Measurements from ENCODE around the gene PATJ. TPM values are rescaled to one million over a fixed set of nuclear protein-coding genes. Genes with fewer than 3 reads are reported as not detected.
"Not testable (repeated sequence)": the region's sequence is repeated elsewhere in the genome, so short reads cannot be mapped to it uniquely, and the experiment has no call there.

PATJ gene
- total RNA-seq, 1 experiment from 2014 or later, result 47.3 TPM

DNA sequence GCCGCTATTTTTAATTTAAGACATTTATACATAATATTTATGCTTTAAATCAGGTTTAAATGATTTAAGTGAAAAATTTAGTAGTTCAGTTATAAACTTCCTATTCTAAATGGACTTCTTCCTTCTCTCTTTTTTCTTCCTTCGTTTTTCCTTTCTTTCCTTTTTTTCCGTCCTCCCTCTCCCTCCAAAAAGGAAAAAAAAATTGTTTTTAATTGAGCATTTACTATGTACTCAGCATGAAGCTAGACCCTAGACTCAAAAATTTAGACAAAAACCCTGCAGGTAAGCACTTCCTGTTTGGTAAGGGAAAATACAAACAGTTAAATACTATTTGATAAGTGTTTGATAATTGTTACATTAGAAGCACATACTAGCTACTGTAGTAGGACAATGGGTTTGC, 14.7 kb upstream of the PATJ start:
- no peak overlapping the region for H2BK120ac ChIP-seq (ENCODE audit: low read depth, low read length, poor library complexity, severe bottlenecking)
- Mint-ChIP-seq H3K9me3 (no peaks in the 10 kb centered on the region), H3K36me3 (ENCODE audit: insufficient read depth in 1 of 3, low read depth in 3 of 3) (no peaks in the 10 kb centered on the region), H3K4me3 (no peak overlapping the region), H3K4me1 (peaks cover 10 to 21% of the 10 kb centered on the region in 2 experiments), H3K27ac (peak overlapping the region in 1 of 3 experiments; percentile 16; a peak in 2 of 7 replicates), H3K27me3 (ENCODE audit: low read depth) (no peaks in the 10 kb centered on the region)
- no peaks in the 10 kb centered on the region for H4K20me1 ChIP-seq (ENCODE audit: control insufficient read depth, insufficient read depth, insufficient read length)
- H3K23me2 ChIP-seq (ENCODE audit: insufficient read length, low read depth, low read length, poor library complexity, severe bottlenecking), result peaks cover 6% of the 10 kb centered on the region
- H4K91ac ChIP-seq (ENCODE audit: insufficient read length, low read depth, low read length), result no peak overlapping the region
- no peak overlapping the region for H2BK15ac ChIP-seq (ENCODE audit: low read depth, low read length)
- H3K23ac ChIP-seq (ENCODE audit: insufficient read length, low read depth, low read length), result no peak overlapping the region
- H4K8ac ChIP-seq (replicated peaks; ENCODE audit: insufficient read length, low read depth, low read length), result no peak overlapping the region
- H2AFZ ChIP-seq (ENCODE audit: low read length), result no peak overlapping the region
- no peak overlapping the region for H3K4ac ChIP-seq (ENCODE audit: low read depth, low read length)
- no peak overlapping the region for H3K18ac ChIP-seq (ENCODE audit: insufficient read length, low read depth, low read length)
- H3K56ac ChIP-seq (ENCODE audit: insufficient read length, low read depth, low read length), result no peak overlapping the region
- H2BK12ac ChIP-seq (ENCODE audit: insufficient read length, low read depth, low read length), result no peak overlapping the region
- no peak for DNase-seq
- H3K4me1 ChIP-seq (ENCODE audit: insufficient read depth, low read length), result peaks cover 3% of the 10 kb centered on the region; the same call in 1 of the 2 replicates
- no peak overlapping the region for H3K4me2 ChIP-seq (ENCODE audit: insufficient read depth, insufficient read length, low read length)
- H3K9me3 ChIP-seq (ENCODE audit: control insufficient read depth, low read depth, low read length), result no peaks in the 10 kb centered on the region
- H2BK20ac ChIP-seq (ENCODE audit: low read depth, low read length, poor library complexity, severe bottlenecking), result no peak overlapping the region
- no peaks in the 10 kb centered on the region for H3K27me3 ChIP-seq (ENCODE audit: insufficient read depth, low read length)
- H3K79me2 ChIP-seq (ENCODE audit: insufficient read depth, low read length), result peaks cover 5% of the 10 kb centered on the region; the same call in 1 of the 2 replicates
- H3K79me1 ChIP-seq (ENCODE audit: insufficient read depth, low read depth, low read length, poor library complexity, severe bottlenecking), result no peaks in the 10 kb centered on the region
- H4K5ac ChIP-seq (ENCODE audit: insufficient read length, low read depth, low read length), result no peak overlapping the region
- TF ChIP-seq, protein P1, sequence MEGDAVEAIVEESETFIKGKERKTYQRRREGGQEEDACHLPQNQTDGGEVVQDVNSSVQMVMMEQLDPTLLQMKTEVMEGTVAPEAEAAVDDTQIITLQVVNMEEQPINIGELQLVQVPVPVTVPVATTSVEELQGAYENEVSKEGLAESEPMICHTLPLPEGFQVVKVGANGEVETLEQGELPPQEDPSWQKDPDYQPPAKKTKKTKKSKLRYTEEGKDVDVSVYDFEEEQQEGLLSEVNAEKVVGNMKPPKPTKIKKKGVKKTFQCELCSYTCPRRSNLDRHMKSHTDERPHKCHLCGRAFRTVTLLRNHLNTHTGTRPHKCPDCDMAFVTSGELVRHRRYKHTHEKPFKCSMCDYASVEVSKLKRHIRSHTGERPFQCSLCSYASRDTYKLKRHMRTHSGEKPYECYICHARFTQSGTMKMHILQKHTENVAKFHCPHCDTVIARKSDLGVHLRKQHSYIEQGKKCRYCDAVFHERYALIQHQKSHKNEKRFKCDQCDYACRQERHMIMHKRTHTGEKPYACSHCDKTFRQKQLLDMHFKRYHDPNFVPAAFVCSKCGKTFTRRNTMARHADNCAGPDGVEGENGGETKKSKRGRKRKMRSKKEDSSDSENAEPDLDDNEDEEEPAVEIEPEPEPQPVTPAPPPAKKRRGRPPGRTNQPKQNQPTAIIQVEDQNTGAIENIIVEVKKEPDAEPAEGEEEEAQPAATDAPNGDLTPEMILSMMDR (conservative IDR thresholded peaks at IDR 0.05), result no peak
- no peak overlapping the region for H2AK5ac ChIP-seq (ENCODE audit: insufficient read length, low read length)
- H3T11ph ChIP-seq (ENCODE audit: low read length), result no peak overlapping the region
- no peak overlapping the region for H3K9ac ChIP-seq (ENCODE audit: extremely low read depth, insufficient read length, low read length)
- H3K27ac ChIP-seq (ENCODE audit: insufficient read length, low read depth, low read length), result no peak overlapping the region
- WGBS (ENCODE audit: extremely low coverage, insufficient read length, low lambda C conversion rate), result no CpG with 5 or more reads among the region's 3 CpGs
- H2BK5ac ChIP-seq (ENCODE audit: insufficient read length, low read length), result no peak overlapping the region
- no peak overlapping the region for H3K14ac ChIP-seq (ENCODE audit: insufficient read depth, low read length)

DNA sequence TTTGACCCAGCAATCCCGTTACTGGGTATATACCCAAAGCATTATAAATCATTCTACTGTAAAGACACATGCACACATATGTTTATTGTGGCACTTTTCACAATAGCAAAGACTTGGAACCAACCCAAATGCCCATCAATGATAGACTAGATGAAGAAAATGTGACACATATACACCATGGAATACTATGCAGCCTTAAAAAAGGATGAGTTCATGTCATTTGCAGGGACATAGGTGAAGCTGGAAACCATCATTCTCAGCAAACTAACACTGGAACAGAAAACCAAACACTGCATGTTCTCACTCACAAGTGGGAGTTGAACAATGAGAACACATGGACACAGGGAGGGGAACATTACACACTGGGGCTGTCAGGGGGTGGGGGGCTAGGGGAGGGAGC, 11.6 kb upstream of the PATJ start:
- not testable (repeated sequence) for H3K56ac ChIP-seq (ENCODE audit: insufficient read length, low read depth, low read length); H3K4me1 ChIP-seq (ENCODE audit: insufficient read depth, low read length); H3K27ac ChIP-seq (ENCODE audit: insufficient read length, low read depth, low read length); H3K79me1 ChIP-seq (ENCODE audit: insufficient read depth, low read depth, low read length, poor library complexity, severe bottlenecking); H2BK12ac ChIP-seq (ENCODE audit: insufficient read length, low read depth, low read length); H4K5ac ChIP-seq (ENCODE audit: insufficient read length, low read depth, low read length); H3K27me3 ChIP-seq (ENCODE audit: insufficient read depth, low read length); H3K4me3 Mint-ChIP-seq; H3K4me1 Mint-ChIP-seq; H3K4me2 ChIP-seq (ENCODE audit: insufficient read depth, insufficient read length, low read length); H3K27ac Mint-ChIP-seq; H3K18ac ChIP-seq (ENCODE audit: insufficient read length, low read depth, low read length); H2AK5ac ChIP-seq (ENCODE audit: insufficient read length, low read length); H3K9me3 ChIP-seq (ENCODE audit: control insufficient read depth, low read depth, low read length); H3K9me3 Mint-ChIP-seq; H3K36me3 Mint-ChIP-seq (ENCODE audit: insufficient read depth in 1 of 3, low read depth in 3 of 3); H2BK5ac ChIP-seq (ENCODE audit: insufficient read length, low read length); DNase-seq; H4K20me1 ChIP-seq (ENCODE audit: control insufficient read depth, insufficient read depth, insufficient read length); H4K91ac ChIP-seq (ENCODE audit: insufficient read length, low read depth, low read length); H3K23ac ChIP-seq (ENCODE audit: insufficient read length, low read depth, low read length); H2BK20ac ChIP-seq (ENCODE audit: low read depth, low read length, poor library complexity, severe bottlenecking); H2BK15ac ChIP-seq (ENCODE audit: low read depth, low read length); H2AFZ ChIP-seq (ENCODE audit: low read length); H3K27me3 Mint-ChIP-seq (ENCODE audit: low read depth); H3K14ac ChIP-seq (ENCODE audit: insufficient read depth, low read length); H3K79me2 ChIP-seq (ENCODE audit: insufficient read depth, low read length); H3T11ph ChIP-seq (ENCODE audit: low read length); H2BK120ac ChIP-seq (ENCODE audit: low read depth, low read length, poor library complexity, severe bottlenecking); H3K4ac ChIP-seq (ENCODE audit: low read depth, low read length); H3K23me2 ChIP-seq (ENCODE audit: insufficient read length, low read depth, low read length, poor library complexity, severe bottlenecking); H4K8ac ChIP-seq (replicated peaks; ENCODE audit: insufficient read length, low read depth, low read length); H3K9ac ChIP-seq (ENCODE audit: extremely low read depth, insufficient read length, low read length)
- no CpG with 5 or more reads among the region's 1 CpG for WGBS (ENCODE audit: extremely low coverage, insufficient read length, low lambda C conversion rate)

Data from H9 (cell line).